HUES6 (cell line): ENCODE results near the gene CYP4F3.

ENCODE experiments used
- H3K27ac ChIP-seq: 2 replicates; pipeline ENCODE4 v1.7.0; 2013; ENCODE audit warnings: low read depth, mild to moderate bottlenecking, low read length, inconsistent platforms
- H3K27me3 ChIP-seq: 2 replicates; pipeline ENCODE4 v1.6.1; 2013; ENCODE audit warnings: low read length; ENCODE audit not compliant: control insufficient read depth, insufficient read depth
- H3K36me3 ChIP-seq: 2 replicates; pipeline ENCODE4 v1.6.1; 2013; ENCODE audit warnings: low read length; ENCODE audit not compliant: control insufficient read depth, insufficient read depth
- H3K4me1 ChIP-seq: 2 replicates; pipeline ENCODE4 v1.6.1; 2013; ENCODE audit warnings: low read length; ENCODE audit not compliant: control insufficient read depth, insufficient read depth
- H3K4me3 ChIP-seq: 2 replicates; pipeline ENCODE4 v1.5.1; 2013; ENCODE audit warnings: low read depth, low read length
- H3K9ac ChIP-seq: one replicate; pipeline ENCODE4 v1.6.1; 2013; ENCODE audit warnings: mild to moderate bottlenecking, low read length
- H3K9me3 ChIP-seq: 2 replicates; pipeline ENCODE4 v1.6.1; 2013; ENCODE audit warnings: low read depth, low read length; ENCODE audit not compliant: control insufficient read depth, insufficient read depth

The CYP4F3 gene

DNA sequence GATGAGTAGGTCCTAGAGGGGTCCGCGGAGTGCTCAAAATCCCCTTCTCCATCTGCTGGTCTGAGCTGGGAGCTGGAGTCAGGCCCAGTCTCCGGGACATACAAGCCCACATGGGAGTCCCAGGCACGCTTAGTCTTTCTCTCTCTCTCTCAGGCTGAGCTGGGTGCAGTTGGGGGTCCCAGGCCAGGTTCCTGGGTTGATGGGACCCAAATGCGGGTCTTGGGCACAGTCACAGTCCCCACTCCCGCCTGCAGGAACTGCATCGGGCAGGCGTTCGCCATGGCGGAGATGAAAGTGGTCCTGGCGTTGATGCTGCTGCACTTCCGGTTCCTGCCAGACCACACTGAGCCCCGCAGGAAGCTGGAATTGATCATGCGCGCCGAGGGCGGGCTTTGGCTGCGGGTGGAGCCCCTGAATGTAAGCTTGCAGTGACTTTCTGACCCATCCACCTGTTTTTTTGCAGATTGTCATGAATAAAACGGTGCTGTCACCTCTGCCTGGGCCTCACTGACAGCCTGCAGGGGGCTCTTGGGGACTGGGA lies 56.0 kb downstream of the CYP4F3 start:
- no peaks in the 10 kb centered on the region for H3K36me3 ChIP-seq
- H3K4me3 ChIP-seq = no peak overlapping the region
- H3K27me3 ChIP-seq = no peaks in the 10 kb centered on the region; the same call in 1 of the 2 replicates
- H3K27ac ChIP-seq = no peak overlapping the region
- H3K9me3 ChIP-seq = peaks cover 24% of the 10 kb centered on the region; the same call in 1 of the 2 replicates
- H3K4me1 ChIP-seq = no peaks in the 10 kb centered on the region
- no peak overlapping the region for H3K9ac ChIP-seq

DNA sequence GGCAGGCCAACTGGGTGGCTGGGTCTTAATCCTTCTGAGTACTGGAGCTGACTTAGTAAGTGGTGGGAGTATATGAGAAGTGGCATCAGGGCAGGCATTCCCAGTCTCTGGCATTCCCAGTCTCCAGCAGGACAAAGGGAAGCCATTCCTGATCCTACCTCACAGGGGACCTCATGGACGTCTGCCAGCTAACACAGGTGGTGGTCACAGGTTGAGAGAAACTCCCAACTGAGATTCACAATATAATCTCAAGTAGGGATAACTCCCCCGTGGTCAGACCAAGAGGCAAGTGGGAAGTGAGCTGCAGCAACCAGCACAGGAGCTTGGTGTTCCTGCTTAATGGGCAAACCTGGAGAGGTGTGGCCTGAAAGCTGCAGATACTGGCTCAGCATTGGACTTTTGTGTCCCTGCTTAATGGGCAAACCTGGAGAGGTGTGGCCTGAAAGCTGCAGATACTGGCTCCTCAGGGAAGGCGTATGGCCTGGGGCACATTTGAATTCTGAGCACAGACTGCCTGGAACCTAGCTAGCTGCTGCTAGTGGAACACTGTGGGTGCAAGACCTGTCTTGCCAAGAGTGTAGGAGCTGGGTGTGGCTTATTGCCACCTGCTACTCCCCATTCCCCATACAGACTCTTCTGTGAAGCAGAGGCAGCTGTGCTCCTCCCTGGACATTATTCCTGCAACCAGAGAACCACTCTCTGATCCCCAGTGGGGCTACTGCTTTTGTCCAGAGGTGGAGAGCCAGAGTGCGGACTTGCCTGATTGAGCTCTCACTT lies 61.2 kb downstream of the CYP4F3 start:
- Histone ChIP-seq H3K27me3 (no peaks in the 10 kb centered on the region; the same call in 1 of the 2 replicates), H3K9me3 (peaks cover 21% of the 10 kb centered on the region; the same call in 1 of the 2 replicates), H3K4me1 (no peaks in the 10 kb centered on the region), H3K36me3 (no peaks in the 10 kb centered on the region), H3K9ac (no peak overlapping the region), H3K27ac (no peak overlapping the region), H3K4me3 (no peak overlapping the region)

DNA sequence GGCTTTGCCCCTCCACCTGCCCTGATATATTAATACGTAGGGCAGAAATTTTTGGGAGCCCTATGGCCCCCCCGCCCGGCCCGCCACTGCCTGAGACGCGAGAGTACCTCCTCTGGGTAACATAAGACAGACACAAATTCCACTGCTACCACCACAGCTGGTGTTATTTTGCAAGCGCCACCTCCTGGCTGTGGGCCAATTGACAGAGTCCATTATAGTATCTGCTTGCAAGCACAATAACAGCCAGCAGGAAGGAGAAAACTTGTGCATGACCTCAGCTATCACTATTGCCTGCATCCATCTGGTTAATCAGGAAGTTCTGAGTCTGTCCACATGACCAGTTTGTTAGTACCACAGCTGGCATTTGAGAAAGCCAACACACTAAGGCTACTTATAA lies 61.8 kb downstream of the CYP4F3 start:
- H3K9me3 ChIP-seq = peaks cover 15% of the 10 kb centered on the region; the same call in 1 of the 2 replicates
- H3K4me1 ChIP-seq = no peaks in the 10 kb centered on the region
- H3K36me3 ChIP-seq = no peaks in the 10 kb centered on the region
- H3K4me3 ChIP-seq = no peak overlapping the region
- H3K27ac ChIP-seq = no peak overlapping the region
- H3K9ac ChIP-seq = no peak overlapping the region
- H3K27me3 ChIP-seq = no peaks in the 10 kb centered on the region; the same call in 1 of the 2 replicates
